ENCODE data around the gene VANGL1.

Gene VANGL1

GRCh38 chr1:115655306-115655663 is 13.5 kb downstream of the VANGL1 start:
- Histone ChIP-seq H3K4me2 (ENCODE audit: low read length) (no peak overlapping the region), H3K9me3 (ENCODE audit: low read length) (no peaks in the 10 kb centered on the region), H3K79me2 (ENCODE audit: insufficient read depth, low read length) (no peaks in the 10 kb centered on the region), H3F3A (ENCODE audit: insufficient read depth, low read length) (no peaks in the 10 kb centered on the region), H3K27ac (ENCODE audit: low read depth, low read length, poor library complexity, severe bottlenecking) (no peak overlapping the region), H3K4me3 (ENCODE audit: low read depth, low read length, poor library complexity, severe bottlenecking) (no peak overlapping the region), H3K27me3 (ENCODE audit: insufficient read depth, low read length) (no peaks in the 10 kb centered on the region), H3K4me1 (ENCODE audit: insufficient read depth, low read length, severe bottlenecking) (no peaks in the 10 kb centered on the region), H2AFZ (ENCODE audit: low read length) (no peak overlapping the region), H3K9me2 (ENCODE audit: low read depth, low read length) (no peaks in the 10 kb centered on the region), H4K20me1 (ENCODE audit: insufficient read depth, low read length) (no peaks in the 10 kb centered on the region), H3K36me3 (ENCODE audit: insufficient read depth, low read length) (no peaks in the 10 kb centered on the region), H3K9ac (ENCODE audit: low read length) (no peak overlapping the region)
- TF ChIP-seq CTCF (IDR thresholded peaks at IDR 0.05; ENCODE audit: low read length) (no peak), EZH2 (IDR thresholded peaks at IDR 0.05; ENCODE audit: borderline replicate concordance, low read length) (no peak)

- no peak for TF ChIP-seq EZH2 (IDR thresholded peaks at IDR 0.05; ENCODE audit: borderline replicate concordance, low read length)
- no peak for TF ChIP-seq CTCF (IDR thresholded peaks at IDR 0.05; ENCODE audit: low read length)
- H3K79me2 ChIP-seq (ENCODE audit: insufficient read depth, low read length) = no peaks in the 10 kb centered on the region
- no peak overlapping the region for H3K27ac ChIP-seq (ENCODE audit: low read depth, low read length, poor library complexity, severe bottlenecking)
- no peaks in the 10 kb centered on the region for H3F3A ChIP-seq (ENCODE audit: insufficient read depth, low read length)
- H3K9me3 ChIP-seq (ENCODE audit: low read length) = no peaks in the 10 kb centered on the region
- no peak overlapping the region for H3K4me2 ChIP-seq (ENCODE audit: low read length)
- no peaks in the 10 kb centered on the region for H3K9me2 ChIP-seq (ENCODE audit: low read depth, low read length)
- H3K27me3 ChIP-seq (ENCODE audit: insufficient read depth, low read length) = no peaks in the 10 kb centered on the region
- no peak overlapping the region for H2AFZ ChIP-seq (ENCODE audit: low read length)
- H3K4me3 ChIP-seq (ENCODE audit: low read depth, low read length, poor library complexity, severe bottlenecking) = no peak overlapping the region
- H3K4me1 ChIP-seq (ENCODE audit: insufficient read depth, low read length, severe bottlenecking) = no peaks in the 10 kb centered on the region
- H3K9ac ChIP-seq (ENCODE audit: low read length) = no peak overlapping the region
- H3K36me3 ChIP-seq (ENCODE audit: insufficient read depth, low read length) = no peaks in the 10 kb centered on the region
- no peaks in the 10 kb centered on the region for H4K20me1 ChIP-seq (ENCODE audit: insufficient read depth, low read length)
Observed at GRCh38 chr1:115655916-115656315, 14.1 kb downstream of the VANGL1 start.

GRCh38 chr1:115656461-115657077 is 14.8 kb downstream of the VANGL1 start:
- Histone ChIP-seq H3K27me3 (ENCODE audit: insufficient read depth, low read length) (no peaks in the 10 kb centered on the region), H3K4me1 (ENCODE audit: insufficient read depth, low read length, severe bottlenecking) (no peaks in the 10 kb centered on the region), H3K4me2 (ENCODE audit: low read length) (no peak overlapping the region), H3K36me3 (ENCODE audit: insufficient read depth, low read length) (no peaks in the 10 kb centered on the region), H2AFZ (ENCODE audit: low read length) (no peak overlapping the region), H3K9ac (ENCODE audit: low read length) (no peak overlapping the region), H3K4me3 (ENCODE audit: low read depth, low read length, poor library complexity, severe bottlenecking) (no peak overlapping the region), H3K9me3 (ENCODE audit: low read length) (no peaks in the 10 kb centered on the region), H3K27ac (ENCODE audit: low read depth, low read length, poor library complexity, severe bottlenecking) (no peak overlapping the region), H3F3A (ENCODE audit: insufficient read depth, low read length) (no peaks in the 10 kb centered on the region), H4K20me1 (ENCODE audit: insufficient read depth, low read length) (no peaks in the 10 kb centered on the region), H3K79me2 (ENCODE audit: insufficient read depth, low read length) (no peaks in the 10 kb centered on the region), H3K9me2 (ENCODE audit: low read depth, low read length) (no peaks in the 10 kb centered on the region)
- TF ChIP-seq EZH2 (IDR thresholded peaks at IDR 0.05; ENCODE audit: borderline replicate concordance, low read length) (no peak), CTCF (IDR thresholded peaks at IDR 0.05; ENCODE audit: low read length) (no peak)
